Astrocyte (in vitro differentiated cells and primary cell): Measurements from ENCODE around the gene AGBL4. TPM values are rescaled to one million over a fixed set of nuclear protein-coding genes. Genes with fewer than 3 reads are reported as not detected.
A peak's percentile ranks its signal among the peaks of the same experiment; 100 is the strongest.

Source experiments
- DNase-seq: peaks from one replicate; pipeline ENCODE4 v3.0.0-alpha.2; 2010; ENCODE audit warnings: low read depth
- FAIRE-seq: peaks from 2 replicates; lab custom pipeline; 2011; peaks lifted over from hg19 to GRCh38; lab: Jason Lieb, UNC
- H2AFZ ChIP-seq: 2 replicates; pipeline ENCODE4 v1.6.0; 2012; ENCODE audit warnings: low read depth, low read length, inconsistent platforms
- H3K27ac ChIP-seq: 2 replicates; pipeline ENCODE4 v1.5.1; 2011; ENCODE audit warnings: low read depth, low read length, inconsistent platforms
- H3K27me3 ChIP-seq: 2 replicates; pipeline ENCODE4 v1.6.0; 2011; ENCODE audit warnings: low read length, inconsistent platforms; ENCODE audit not compliant: insufficient read depth
- H3K36me3 ChIP-seq: 2 replicates; pipeline ENCODE4 v1.5.1; 2011; ENCODE audit warnings: low read length, inconsistent platforms; ENCODE audit not compliant: insufficient read depth
- H3K4me1 ChIP-seq: 2 replicates; pipeline ENCODE4 v1.5.1; 2011; ENCODE audit warnings: low read length, inconsistent platforms; ENCODE audit not compliant: insufficient read depth
- H3K4me2 ChIP-seq: 2 replicates; pipeline ENCODE4 v1.6.0; 2012; ENCODE audit warnings: low read length, inconsistent platforms
- H3K4me3 ChIP-seq: 2 replicates; pipeline ENCODE4 v1.5.1; 2011; ENCODE audit warnings: low read depth, mild to moderate bottlenecking, low read length, inconsistent platforms; ENCODE audit not compliant: insufficient read depth
- H3K79me2 ChIP-seq: 2 replicates; pipeline ENCODE4 v1.6.0; 2012; ENCODE audit warnings: mild to moderate bottlenecking, low read length, inconsistent platforms; ENCODE audit not compliant: insufficient read depth
- H3K9ac ChIP-seq: 2 replicates; pipeline ENCODE4 v1.6.0; 2012; ENCODE audit warnings: mild to moderate bottlenecking, low read length, inconsistent platforms
- H3K9me3 ChIP-seq: 2 replicates; pipeline ENCODE4 v1.5.1; 2012; ENCODE audit warnings: low read depth, mild to moderate bottlenecking, low read length, inconsistent platforms; ENCODE audit not compliant: insufficient read depth
- H4K20me1 ChIP-seq: 2 replicates; pipeline ENCODE4 v1.6.0; 2012; ENCODE audit warnings: low read length, inconsistent platforms; ENCODE audit not compliant: insufficient read depth
- H3K27ac Mint-ChIP-seq: one replicate; pipeline ENCODE4 v1.8.0; 2021; ENCODE audit warnings: mild to moderate bottlenecking, mixed read lengths; ENCODE audit not compliant: unreplicated experiment
- H3K27me3 Mint-ChIP-seq: one replicate; pipeline ENCODE4 v1.8.0; 2021; ENCODE audit warnings: low read depth, mixed read lengths; ENCODE audit not compliant: unreplicated experiment
- H3K36me3 Mint-ChIP-seq: one replicate; pipeline ENCODE4 v1.8.0; 2021; ENCODE audit warnings: low read depth, mixed read lengths; ENCODE audit not compliant: unreplicated experiment
- H3K4me1 Mint-ChIP-seq: one replicate; pipeline ENCODE4 v1.8.0; 2021; ENCODE audit warnings: low read depth, mixed read lengths; ENCODE audit not compliant: unreplicated experiment
- H3K4me3 Mint-ChIP-seq: one replicate; pipeline ENCODE4 v1.8.0; 2021; ENCODE audit warnings: mild to moderate bottlenecking, moderate library complexity, mixed read lengths; ENCODE audit not compliant: unreplicated experiment
- H3K9me3 Mint-ChIP-seq: one replicate; pipeline ENCODE4 v1.8.0; 2021; ENCODE audit warnings: mild to moderate bottlenecking, mixed read lengths; ENCODE audit not compliant: unreplicated experiment
- CTCF ChIP-seq: IDR thresholded peaks from 2 replicates; pipeline ENCODE4 v1.5.1; 2011; ENCODE audit warnings: low read depth, mild to moderate bottlenecking, inconsistent platforms, low read length, moderate library complexity; ENCODE audit not compliant: insufficient read depth
- EZH2 ChIP-seq: IDR thresholded peaks from 2 replicates; pipeline ENCODE4 v1.6.1; 2012; ENCODE audit warnings: mild to moderate bottlenecking, low read length, inconsistent platforms; ENCODE audit not compliant: insufficient read depth
- total RNA-seq: library from RNA; stranded (reverse); gene quantifications from 2 replicates; pipeline ENCODE4 v1.2.1, GENCODE V29; 2021

Gene AGBL4
- total RNA-seq, 1 donor from 2014 or later, result not detected

GRCh38 chr1:49728377-49728776, 295.4 kb downstream of the AGBL4 start:
- H3K4me1 ChIP-seq, result peaks cover 3% of the 10 kb centered on the region
- H3K9me3 ChIP-seq, result no peaks in the 10 kb centered on the region
- peak; percentile 2 for DNase-seq
- no peak overlapping the region for H3K4me2 ChIP-seq
- Mint-ChIP-seq H3K27me3 (no peaks in the 10 kb centered on the region), H3K4me3 (no peak overlapping the region), H3K27ac (no peak overlapping the region), H3K4me1 (no peaks in the 10 kb centered on the region), H3K9me3 (peaks cover 4% of the 10 kb centered on the region), H3K36me3 (no peaks in the 10 kb centered on the region)
- H3K79me2 ChIP-seq, result no peaks in the 10 kb centered on the region
- FAIRE-seq, result no peak
- TF ChIP-seq EZH2 (no peak), CTCF (no peak)
- H3K4me3 ChIP-seq, result no peak overlapping the region
- no peak overlapping the region for H3K27ac ChIP-seq
- no peaks in the 10 kb centered on the region for H3K27me3 ChIP-seq
- no peaks in the 10 kb centered on the region for H4K20me1 ChIP-seq
- no peaks in the 10 kb centered on the region for H3K36me3 ChIP-seq
- no peak overlapping the region for H3K9ac ChIP-seq
- H2AFZ ChIP-seq, result peak overlapping the region; percentile 50

- no peaks in the 10 kb centered on the region for H3K27me3 Mint-ChIP-seq
- peaks cover 4% of the 10 kb centered on the region for H3K9me3 Mint-ChIP-seq
- H3K27ac Mint-ChIP-seq, result no peak overlapping the region
- FAIRE-seq (no peak), DNase-seq (no peak)
- Histone ChIP-seq H3K4me3 (no peak overlapping the region), H2AFZ (no peak overlapping the region), H3K27me3 (no peaks in the 10 kb centered on the region), H3K79me2 (no peaks in the 10 kb centered on the region), H4K20me1 (no peaks in the 10 kb centered on the region), H3K36me3 (no peaks in the 10 kb centered on the region), H3K9ac (no peak overlapping the region), H3K4me2 (no peak overlapping the region), H3K27ac (no peak overlapping the region), H3K4me1 (peaks cover 3% of the 10 kb centered on the region), H3K9me3 (no peaks in the 10 kb centered on the region)
- H3K4me1 Mint-ChIP-seq, result no peaks in the 10 kb centered on the region
- no peak overlapping the region for H3K4me3 Mint-ChIP-seq
- no peaks in the 10 kb centered on the region for H3K36me3 Mint-ChIP-seq
- TF ChIP-seq CTCF (no peak), EZH2 (no peak)
Observed at GRCh38 chr1:49723662-49724061, 300.1 kb downstream of the AGBL4 start.

GRCh38 chr1:49694251-49694827, 329.4 kb downstream of the AGBL4 start:
- no peaks in the 10 kb centered on the region for H3K4me1 ChIP-seq
- no peaks in the 10 kb centered on the region for H4K20me1 ChIP-seq
- Mint-ChIP-seq H3K27me3 (no peaks in the 10 kb centered on the region), H3K4me3 (no peak overlapping the region), H3K4me1 (no peaks in the 10 kb centered on the region), H3K9me3 (peaks cover 3% of the 10 kb centered on the region), H3K27ac (no peak overlapping the region), H3K36me3 (no peaks in the 10 kb centered on the region)
- no peak for FAIRE-seq
- H3K36me3 ChIP-seq, result no peaks in the 10 kb centered on the region
- no peak overlapping the region for H3K4me2 ChIP-seq
- H3K9me3 ChIP-seq, result no peaks in the 10 kb centered on the region
- no peak for TF ChIP-seq CTCF
- no peak for TF ChIP-seq EZH2
- no peaks in the 10 kb centered on the region for H3K79me2 ChIP-seq
- no peak overlapping the region for H3K9ac ChIP-seq
- H2AFZ ChIP-seq, result no peak overlapping the region
- no peak overlapping the region for H3K27ac ChIP-seq
- H3K4me3 ChIP-seq, result no peak overlapping the region
- no peak for DNase-seq
- H3K27me3 ChIP-seq, result no peaks in the 10 kb centered on the region
